Effector CD4-positive, alpha-beta T cell (primary cell): ENCODE results near the gene TMOD1.
"Not testable (repeated sequence)": the region's sequence is repeated elsewhere in the genome, so short reads cannot be mapped to it uniquely, and the experiment has no call there.

Source experiments
- DNase-seq: peaks from one replicate; pipeline ENCODE4 v3.0.0-alpha.2; 2020

TMOD1 gene

DNA sequence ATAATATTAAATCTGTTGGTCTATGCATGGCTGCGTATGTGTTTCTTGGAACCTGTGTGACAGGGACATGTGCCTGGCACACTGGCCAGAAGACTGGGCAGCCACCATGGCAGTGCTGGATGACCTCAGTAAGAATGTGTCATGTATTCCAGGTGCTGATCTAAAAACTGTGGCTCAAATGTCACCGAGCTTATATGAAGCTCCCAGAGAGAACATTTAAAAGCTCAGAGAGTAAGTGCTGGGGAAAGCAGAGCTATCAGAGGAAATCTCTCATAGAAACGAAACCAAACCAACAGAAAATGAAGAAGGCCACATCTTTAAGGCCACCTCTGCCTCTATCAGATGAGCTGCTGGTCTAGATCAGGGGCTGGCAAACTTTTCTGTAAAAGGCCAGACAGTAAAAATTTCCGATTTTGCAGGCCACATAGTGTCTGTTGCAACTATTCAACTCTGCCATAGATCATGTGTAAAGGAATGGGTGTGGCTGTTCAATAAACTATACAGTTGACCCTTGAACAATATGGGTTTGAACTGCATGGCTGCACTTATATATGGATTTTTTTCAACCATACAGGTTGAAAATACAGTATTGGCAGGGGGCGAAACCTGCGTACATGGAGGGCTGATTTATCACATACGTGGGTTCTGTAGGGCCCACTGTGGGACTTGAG, 99.9 kb downstream of the TMOD1 start:
- no peak for DNase-seq

- no peak for DNase-seq
These were observed 101.0 kb downstream of the TMOD1 start for GRCh38 chr9:97602430-97602829.

- DNase-seq, result no peak
These were observed 103.6 kb downstream of the TMOD1 start for GRCh38 chr9:97604901-97605645.

DNA sequence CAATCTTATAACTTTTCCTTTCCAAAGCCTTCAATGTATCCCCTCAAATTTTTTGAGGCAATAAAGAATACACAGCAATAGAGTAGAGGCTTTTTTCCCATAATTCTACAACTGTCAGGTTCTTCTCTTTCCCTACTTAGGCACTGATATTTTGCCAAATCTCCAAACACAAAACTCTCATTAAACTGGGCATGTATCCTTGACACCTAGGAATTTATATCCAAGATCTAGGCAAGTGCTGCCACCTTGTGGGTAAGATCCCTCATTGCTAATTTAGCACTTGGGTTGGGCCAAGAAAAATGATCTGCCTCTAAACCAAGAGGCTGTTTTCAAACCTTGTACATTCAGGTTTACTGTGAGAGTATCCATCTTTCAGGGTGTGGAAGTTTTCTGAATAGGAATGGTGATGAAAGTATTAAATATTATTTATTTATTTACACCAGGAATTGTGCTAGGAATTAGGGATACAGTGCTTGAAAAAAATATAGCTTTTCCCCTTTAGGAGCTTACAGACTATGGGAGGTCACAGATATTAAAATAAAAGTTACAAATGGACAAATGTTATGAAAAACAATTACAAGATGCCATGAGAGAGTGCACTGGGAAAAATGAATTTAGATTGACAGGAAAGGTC, 114.1 kb downstream of the TMOD1 start:
- peak; percentile 58 for DNase-seq

DNA sequence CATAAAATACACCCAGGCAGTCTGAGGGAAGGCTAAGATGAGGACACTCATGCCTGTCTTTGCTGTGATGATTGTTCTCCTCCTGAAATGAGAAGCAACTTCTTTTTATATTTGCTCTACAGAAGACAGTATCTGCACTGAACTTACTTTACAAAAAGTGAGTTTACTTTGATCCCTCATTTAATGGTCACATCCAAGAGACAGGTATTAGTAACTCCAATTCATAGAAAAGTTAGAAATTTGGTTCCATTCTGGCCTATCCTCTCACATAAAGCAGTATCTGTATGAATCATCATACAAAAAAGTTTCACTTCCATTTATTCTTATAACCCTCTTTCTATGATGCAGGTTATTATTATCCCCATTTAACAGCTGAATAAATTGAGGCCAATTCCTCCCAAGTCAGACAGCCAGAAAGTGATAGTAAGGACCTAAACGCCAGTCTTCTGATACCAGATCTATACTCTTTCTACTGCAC, 116.5 kb downstream of the TMOD1 start:
- no peak for DNase-seq

- not testable (repeated sequence) for DNase-seq
These were observed 118.6 kb downstream of the TMOD1 start for GRCh38 chr9:97620063-97620462.

DNA sequence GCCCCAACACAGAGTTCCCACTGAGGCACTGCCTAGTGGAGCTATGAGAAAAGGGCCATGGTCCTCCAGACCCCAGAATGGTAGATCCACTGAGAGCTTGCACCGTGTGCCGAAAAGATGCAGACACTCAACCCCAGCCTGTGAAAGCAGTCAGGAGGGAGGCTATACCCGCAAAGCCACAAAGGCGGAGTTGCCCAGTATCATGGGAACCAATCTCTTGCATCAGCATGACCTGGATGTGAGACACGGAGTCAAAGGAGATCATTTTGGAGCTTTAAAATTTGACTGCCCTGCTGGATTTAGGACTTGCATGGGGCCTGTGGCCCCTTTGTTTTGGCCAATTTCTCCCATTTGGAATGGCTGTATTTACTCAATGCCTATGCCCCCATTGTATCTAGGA, 121.0 kb downstream of the TMOD1 start:
- not testable (repeated sequence) for DNase-seq

GRCh38 chr9:97623946-97624345, 122.5 kb downstream of the TMOD1 start:
- DNase-seq, result no peak

- DNase-seq, result no peak
These were observed 124.2 kb downstream of the TMOD1 start for GRCh38 chr9:97625620-97626019.

DNA sequence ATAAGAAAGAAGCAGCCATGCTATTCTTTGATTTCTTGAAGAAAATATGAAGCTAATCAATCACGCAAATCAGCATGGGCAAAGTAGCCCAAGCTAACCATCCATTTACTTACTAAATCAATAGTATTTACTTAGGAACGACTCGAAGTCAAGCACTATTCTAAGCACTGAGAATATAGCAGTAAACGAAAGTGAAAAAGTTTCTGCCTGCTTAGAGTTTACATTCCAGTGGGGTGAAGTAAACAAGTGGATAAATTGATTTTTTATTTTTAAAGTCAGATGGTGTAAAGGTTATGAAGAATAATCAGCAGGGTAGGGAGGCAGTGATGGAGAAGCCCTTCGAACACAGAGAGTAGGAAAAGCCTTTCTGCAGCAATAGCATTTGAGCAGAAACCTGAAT, 126.2 kb downstream of the TMOD1 start:
- DNase-seq, result no peak

GRCh38 chr9:97628668-97629067, 127.2 kb downstream of the TMOD1 start:
- DNase-seq, result no peak

GRCh38 chr9:97629156-97629555, 127.7 kb downstream of the TMOD1 start:
- no peak for DNase-seq

DNA sequence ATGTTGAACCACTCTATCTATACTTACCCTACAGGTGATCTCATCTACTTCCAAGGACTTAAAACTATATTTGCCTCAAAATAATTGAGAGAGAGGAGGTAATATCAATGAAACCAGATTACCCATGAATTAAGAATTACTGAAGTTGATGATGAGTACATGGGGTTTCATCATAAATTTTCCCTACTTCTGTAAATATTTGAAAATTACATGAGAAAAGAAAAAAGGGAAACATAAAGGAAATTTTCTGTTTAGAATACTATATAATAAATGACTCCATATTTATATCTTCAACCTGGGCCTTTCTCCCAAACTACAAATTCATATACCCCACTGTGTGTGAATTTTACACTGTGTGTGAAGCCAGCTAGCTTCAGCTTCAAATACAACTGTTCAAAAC, 129.1 kb downstream of the TMOD1 start:
- DNase-seq, result no peak

DNA sequence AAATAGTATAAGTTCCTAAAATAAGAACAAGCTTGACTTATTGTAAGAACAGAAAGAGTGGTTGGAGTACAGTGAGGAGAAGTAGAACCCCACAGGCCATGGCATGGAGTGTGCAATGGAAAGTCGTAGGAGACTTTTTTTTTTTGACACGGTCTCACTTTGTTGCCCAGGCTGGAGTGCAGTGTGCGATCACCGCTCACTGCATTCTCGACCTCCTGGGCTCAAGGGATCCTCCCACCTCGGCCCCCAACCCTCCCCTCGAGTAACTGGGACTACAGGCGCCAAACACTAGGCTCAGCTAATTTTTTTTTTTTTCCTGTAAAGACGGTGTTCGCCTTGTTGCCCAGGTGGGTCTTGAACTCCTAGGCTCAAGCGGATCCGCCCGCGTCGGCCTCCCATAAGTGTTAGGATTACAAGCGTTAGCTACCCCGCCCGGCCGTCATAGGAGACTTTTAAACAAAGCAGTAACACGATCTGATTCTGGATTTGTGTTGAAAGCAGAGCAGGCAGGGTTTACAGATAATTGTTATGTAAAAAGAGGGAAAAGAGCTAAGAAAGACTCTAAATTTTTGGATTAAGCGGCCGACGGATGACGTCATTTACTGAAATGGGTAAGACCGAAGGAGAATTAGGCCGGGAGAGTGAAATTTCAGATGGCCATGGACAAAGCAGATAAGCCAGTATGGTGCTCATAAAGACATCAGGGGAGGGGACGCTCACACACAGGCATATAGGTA, 130.9 kb downstream of the TMOD1 start:
- peak; percentile 8 for DNase-seq

DNA sequence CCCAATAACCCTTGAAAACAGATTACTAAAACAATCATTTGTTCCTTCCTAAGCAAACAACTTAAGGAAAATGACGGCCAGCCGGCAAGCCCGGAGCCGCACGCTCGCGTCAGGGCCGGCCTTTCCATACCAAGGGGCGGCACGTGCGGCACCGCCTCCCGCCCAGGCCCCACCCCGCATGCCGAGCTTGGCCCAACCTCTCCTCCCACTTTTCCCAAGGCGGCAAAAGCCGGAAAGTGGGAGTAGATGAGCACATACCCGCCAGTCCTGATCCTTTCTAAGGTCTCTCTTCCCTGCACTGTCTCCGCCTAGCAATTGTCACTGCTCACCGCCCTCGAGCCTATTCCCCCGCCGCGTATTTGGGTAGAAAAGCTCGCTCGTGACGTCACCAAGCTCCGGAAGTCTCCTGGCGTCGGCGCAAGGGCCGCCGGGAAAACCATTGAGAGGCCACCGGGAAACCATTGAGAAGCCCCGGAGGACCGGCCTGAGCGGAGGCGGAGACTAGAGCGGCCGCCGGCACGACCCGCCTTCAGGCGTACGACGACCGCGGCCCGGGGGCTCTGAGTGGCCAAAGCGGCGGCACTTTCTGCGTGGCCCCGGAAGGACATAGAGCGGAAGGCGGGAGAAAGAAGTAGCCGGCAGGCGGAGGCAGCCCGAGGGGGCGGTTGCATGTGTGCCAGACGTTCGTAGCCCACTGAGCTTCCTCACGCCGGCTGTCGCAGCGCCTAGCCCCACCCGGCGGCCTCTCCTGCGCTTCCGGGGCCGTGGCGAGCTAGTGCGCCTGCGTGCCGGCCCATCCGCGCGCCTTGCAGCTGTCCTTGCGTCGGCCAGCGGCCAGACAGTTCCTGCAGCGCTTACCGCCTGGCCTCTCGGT, 131.8 kb downstream of the TMOD1 start, which contains the start of the genes NCBP1 and TSTD2:
Gene NCBP1, plus strand, starts transcription at position 837 of the 874 bp plus-strand sequence. CDS start 61 bp downstream, outside the sequence.
Gene TSTD2, minus strand, starts transcription at position 384 of the 874 bp plus-strand sequence. CDS start 5,806 bp downstream, outside the sequence.
- DNase-seq, result peak; percentile 92

GRCh38 chr9:97633859-97634490, 132.5 kb downstream of the TMOD1 start:
- peak; percentile 12 for DNase-seq

DNA sequence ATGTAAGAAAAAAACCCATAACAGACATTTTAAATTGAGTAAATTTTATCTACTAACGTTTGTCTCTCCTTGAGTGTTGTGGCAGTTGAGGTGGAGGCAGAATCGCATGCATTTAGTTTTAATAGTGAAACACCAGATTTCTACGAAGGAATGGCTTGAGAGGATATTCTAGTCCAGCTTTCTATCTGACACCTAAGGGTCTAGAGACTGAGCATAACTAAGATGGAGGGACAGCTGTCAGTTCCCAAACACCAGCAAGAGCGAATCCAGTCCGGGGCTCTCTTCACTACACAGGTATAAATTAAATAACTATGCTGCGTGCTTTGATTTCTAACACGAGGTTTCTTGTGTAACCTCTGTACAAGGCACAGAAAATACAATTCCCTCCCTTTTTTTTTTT, 133.6 kb downstream of the TMOD1 start:
- DNase-seq, result no peak

GRCh38 chr9:97636903-97637302, 135.4 kb downstream of the TMOD1 start:
- DNase-seq, result no peak

DNA sequence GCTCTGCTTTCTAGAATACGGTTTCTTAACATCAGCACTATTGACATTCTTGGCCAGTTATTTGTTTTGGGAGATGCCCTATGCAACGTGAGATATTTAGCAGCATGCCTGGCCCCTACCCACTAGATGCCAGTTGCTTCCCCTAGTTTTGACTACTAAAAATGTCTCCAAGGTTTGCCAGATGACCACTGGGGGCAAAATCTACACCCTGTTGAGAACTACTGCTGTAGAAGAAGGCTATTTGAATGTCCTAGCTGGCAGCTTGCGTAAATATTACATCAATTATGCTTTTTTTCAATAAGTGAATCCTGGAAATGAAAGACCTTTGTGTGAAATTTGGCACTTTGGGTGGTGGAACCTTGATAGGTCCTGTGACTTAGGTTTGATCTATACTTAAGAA, 137.2 kb downstream of the TMOD1 start:
- no peak for DNase-seq

- no peak for DNase-seq
These were observed 138.9 kb downstream of the TMOD1 start for GRCh38 chr9:97640325-97640724.

DNA sequence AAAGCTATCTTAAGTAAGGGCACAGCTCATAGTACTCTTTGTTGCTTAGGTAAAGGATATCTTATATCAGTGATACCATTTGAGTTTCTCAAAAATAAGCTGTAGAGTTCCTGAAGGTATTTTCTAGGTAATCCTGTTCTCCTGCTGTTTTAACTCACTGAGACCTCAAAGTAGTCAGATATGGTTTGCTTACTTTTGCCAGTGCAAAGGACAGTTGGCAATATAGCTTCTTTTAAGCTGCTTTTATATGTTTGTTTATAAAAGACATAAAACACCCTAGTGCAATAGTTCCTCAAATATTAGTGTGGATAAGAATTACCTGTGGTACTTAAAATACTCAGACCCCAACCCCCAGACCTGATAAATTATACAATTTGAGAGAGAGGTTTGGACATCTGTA, 144.3 kb downstream of the TMOD1 start:
- DNase-seq, result no peak
